HK-2 (cell line): ENCODE results near the gene DRGX.

Experiments used
- DNase-seq: peaks from one replicate; pipeline ENCODE4 v3.0.0-alpha.2; 2018; ENCODE audit not compliant: unreplicated experiment

The DRGX gene

DNA sequence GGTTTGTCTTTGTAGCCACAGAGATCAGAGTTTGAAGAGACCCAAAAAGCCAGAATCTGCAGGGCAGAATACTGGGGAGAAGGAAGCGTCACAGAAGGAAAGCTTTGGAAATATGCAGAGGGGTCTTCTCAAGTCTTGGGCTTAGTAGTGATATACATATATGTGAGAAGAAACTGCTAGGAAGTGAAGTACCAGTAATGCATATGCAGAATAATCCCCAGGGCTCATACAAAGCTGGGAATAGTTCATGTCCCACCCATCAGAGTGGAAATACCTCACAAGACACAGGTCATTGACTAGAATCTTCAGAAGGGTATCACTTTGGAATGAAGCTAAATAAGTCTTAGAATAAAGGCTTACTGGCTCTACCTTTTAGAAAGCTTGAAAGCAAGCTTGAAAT, 57.3 kb downstream of the DRGX start:
- DNase-seq = no peak

DNA sequence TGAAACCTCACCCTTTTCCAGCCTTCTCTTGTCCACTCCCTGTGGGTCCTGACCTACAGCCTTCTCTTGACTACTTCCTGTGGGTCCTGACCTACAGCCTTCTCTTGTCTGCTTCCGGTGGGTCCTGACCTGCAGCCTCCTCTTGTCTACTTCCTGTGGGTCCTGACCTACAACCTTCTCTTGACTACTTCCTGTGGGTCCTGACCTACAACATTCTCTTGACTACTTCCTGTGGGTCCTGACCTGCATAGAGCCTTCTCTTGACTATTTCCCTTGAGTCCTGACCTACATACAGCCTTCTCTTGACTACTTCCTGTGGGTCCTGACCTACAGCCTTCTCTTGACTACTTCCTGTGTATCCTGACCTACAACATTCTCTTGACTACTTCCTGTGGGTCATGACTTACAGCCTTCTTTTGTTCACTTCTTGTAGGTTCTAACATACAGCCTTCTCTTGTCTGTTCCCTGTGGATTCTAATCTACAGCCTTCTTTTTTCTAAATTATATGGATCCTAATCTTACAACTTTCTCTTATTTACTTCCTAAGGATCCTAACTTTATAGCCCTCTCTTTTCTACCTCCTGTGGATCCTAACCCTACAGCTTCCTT, 60.4 kb downstream of the DRGX start:
- DNase-seq = no peak

DNA sequence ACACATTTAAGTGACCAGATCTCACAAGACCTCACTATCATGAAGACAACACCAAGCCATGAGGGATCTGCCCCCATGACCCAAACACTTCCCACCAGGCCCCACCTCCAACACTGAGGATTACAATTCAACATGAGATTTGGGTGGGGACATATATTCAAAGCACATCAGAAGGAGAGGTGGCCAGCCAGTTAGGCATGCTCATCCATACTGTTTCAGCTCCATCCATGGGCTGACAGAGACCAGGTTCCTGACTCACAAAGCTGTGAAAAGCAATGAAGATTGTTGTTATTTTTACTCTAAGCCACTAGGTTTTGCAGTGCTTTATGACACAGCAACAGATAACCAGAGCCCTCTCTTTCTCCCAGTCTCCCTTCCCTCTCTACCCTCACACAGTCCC, 60.9 kb downstream of the DRGX start:
- DNase-seq = no peak

DNA sequence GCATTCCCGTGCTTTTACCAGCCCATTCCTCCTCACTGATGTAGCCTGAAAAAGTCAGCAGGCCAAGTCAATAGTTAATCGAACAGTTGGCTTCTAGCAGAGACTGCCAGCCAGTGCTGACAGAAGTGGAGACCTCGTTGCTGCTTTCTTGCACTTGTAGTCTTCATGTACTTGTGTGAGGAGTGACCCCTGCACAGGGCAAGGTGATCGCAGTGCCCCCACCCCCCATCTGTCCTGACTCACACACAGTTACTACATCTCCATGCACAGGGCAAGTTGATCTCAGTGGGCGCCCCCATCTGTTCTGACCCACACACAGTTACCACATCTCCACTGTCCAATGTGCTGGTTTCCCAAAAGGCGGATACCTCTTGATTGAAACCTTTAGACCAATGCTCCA, 62.7 kb downstream of the DRGX start:
- DNase-seq = no peak

DNA sequence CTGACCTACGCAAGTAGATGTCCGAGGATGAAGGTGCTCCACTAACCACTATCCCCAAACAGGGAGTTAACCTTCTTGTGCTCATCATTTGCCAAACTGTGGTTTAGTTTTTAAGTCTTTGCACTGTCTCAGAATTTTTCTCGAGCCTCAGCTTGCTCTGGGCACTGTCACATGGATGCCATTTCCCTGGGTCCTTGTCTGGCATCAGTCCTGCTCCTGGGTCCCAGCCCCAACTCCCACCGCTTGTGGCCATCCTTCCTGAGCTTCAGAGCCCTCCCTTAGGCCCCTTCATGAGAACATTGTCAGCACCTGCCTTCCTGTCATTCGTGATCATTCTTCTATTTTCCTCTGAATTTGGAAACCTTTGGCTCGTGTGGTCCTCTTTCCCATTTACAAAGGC, 63.1 kb downstream of the DRGX start:
- no peak for DNase-seq

DNA sequence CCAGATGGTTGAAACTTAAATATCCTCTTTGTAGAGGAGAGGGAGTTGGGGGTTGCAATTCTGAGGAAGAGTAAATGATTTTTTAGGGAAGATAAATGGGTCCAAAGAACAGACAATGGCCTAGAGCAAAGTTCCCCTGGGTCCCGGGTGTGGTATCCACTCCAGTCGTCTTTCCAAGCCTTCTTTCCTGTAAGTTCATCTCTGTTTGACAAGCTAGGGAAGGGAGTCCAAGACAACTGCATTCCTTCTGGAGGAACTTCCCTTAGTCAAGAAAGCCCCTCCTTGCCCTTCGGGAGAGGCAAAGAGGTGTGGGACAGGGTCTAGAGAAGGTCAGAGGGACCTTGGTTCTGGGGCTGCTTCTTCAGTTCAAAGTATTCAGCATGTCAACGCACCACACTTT, 63.6 kb downstream of the DRGX start:
- DNase-seq = no peak

DNA sequence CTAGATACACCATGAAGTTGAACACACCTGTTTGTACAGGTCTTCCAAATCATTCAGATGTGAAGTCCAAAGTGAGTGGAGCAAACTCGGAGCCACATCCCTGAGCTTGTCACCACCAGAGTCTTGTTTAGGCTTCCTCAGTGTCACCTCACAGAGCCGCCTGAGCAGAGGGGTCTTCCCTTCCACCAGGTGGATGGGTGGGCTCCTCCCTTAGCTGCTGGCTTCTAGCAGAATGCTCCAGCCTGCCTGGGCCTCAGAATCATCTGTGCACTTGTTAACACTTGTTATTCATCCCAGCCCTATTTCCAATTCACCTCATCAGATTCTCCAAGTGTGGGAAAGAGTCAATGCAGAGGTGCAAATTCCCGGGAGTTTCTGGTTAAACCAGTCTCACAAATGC, 64.5 kb downstream of the DRGX start:
- no peak for DNase-seq

DNA sequence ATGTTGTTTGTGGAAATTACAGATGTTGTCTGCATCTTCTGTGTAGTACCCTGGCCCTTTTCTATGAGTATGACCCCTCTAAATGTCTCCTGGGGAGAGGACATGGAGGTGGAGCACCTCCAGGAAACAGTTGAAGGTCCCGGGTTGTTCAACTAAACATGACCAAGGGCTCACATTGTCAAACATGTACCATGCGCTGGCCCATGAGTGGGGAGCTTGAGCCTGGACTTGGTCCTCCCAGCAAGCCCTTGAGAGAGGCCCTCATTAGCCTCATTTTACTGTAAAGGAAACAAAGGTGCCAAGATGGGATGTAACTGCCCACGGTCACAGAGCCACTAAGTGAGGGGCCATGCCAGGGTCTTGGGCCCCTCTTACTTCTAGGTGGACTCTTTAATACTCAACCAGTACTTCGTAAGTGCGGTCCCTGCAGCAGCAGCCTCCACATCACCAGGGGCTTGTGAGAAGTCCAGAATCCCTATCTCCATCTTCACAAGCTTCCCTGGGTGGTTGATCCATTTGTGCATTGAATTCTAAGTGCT, 65.7 kb downstream of the DRGX start:
- DNase-seq = no peak

DNA sequence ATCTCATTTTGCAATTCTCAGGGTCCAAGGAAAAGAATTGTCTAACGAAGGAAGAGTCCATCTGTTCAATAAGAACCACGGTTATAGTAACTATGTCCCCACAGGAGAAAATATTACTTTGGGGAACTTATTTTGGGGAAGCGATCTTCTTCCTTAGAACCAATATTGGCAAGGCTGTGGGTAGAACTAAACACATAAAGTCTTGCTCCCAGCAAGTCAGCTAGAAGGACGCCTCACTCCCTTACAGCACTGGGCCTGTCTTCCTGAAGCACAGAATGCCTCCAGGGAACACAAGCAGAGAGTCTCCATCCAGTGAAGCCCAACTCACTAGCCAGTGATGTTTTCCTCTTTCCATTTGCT, 66.8 kb downstream of the DRGX start:
- no peak for DNase-seq

DNA sequence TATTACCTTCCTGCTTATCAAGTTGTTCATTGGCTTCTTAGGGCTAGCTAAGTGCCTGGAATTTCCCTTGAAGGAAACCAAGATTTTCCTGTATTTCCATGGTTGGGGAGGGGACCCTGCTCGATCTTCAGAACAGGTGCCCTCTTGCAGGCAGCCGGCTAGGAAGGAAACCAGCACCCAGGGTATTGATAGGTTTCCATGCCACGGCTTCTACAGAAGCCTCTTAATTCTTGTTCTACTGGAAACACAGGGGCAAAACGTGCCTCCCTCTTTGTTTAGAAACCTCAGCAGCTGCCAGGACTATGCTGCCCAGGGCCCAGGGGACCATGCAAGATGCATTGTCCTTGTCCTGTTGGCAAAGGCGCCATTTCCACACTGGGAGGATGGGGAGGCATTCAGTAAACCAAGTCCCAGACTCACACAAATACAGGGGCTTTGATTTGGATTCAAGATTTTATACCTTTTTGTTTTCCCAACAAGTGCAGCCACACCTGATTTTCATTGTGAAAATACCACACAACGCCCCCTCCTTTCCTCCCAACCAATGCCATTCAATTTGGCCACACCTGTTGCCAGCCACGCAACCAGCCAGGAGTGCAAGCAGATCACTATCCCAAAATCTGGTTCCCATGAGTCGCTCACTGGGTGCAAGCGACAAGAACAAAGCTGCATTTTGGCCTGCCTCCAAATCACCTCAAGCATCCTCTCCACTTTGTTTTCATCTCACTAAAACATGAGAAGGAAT, 67.3 kb downstream of the DRGX start:
- DNase-seq = no peak

DNA sequence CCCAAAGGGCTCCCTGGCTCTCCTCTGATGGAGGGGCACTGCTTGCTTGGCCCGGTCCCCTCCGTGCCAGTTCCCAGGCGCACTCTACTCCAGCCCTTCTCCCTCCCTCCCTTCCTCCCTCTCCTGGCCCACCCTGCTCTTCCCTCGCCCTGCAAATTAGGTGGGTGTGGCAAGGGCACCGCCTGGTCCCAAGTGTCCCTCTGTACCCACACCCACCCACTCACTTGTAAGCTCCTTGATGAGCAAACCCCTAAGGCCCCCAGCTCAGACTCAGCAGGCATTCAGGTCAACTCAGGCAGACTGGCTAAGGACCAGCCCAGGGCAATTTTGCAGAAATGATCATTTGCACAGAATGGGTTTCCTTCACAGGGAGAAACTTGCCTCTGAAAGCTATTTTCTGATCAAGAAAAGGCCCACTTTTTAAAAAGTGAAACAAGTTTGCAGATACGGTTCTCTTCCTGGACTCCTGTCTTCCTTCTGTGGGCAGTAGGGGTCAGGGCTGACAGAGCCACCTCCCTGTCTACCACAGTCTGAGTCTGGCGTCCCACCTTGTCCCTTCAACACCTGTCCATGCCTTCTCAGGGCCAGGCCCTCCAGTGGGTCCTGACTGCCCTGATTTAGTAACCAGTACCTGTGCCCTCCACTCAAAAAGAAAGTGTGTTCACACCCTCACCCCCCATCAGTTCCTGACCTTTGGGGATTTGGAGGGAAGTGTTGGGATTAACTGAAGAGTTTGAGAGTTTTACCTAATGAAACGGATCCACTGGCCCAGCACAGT, 68.7 kb downstream of the DRGX start:
- no peak for DNase-seq

DNA sequence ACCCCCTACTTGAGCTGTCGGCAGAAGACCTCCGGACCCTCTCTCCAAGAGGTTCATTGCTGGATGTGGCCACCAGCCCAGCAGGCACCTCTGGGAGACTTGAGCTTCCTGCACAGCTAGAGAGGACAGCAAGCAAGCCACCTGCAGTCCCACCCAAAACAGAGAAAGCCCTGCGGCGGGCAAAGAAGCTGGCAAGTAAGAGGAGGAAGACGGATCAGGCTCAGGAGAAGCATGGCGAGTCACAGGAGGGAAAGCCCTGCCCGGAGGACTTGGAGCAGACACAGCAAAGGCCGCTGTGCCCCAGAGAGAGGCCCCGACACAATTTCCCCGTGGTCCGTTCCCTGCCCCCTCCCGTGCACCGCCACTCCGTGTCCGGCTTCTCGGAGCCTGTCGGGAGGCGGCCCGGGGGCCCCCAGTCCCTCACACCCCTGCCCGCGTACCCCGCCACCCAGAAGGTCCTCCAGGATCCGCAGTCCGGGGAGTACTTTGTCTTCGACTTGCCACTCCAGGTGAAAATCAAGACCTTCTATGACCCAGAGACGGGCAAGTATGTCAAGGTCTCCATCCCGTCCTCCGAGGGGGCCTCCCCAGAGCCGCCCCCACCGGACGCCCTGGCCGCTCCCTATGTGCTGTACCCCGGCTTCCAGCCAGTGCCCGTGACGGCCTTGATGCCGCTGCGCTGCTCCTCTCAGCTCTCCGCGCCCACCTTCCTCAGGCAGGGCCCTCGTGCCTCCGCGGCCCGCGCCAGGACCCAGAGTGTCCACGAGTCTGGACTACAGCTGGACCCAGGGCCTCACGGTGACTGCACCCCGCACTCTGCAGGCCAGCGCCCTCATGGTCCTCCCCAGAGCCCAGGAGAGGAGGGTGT, 69.7 kb downstream of the DRGX start:
- no peak for DNase-seq

DNA sequence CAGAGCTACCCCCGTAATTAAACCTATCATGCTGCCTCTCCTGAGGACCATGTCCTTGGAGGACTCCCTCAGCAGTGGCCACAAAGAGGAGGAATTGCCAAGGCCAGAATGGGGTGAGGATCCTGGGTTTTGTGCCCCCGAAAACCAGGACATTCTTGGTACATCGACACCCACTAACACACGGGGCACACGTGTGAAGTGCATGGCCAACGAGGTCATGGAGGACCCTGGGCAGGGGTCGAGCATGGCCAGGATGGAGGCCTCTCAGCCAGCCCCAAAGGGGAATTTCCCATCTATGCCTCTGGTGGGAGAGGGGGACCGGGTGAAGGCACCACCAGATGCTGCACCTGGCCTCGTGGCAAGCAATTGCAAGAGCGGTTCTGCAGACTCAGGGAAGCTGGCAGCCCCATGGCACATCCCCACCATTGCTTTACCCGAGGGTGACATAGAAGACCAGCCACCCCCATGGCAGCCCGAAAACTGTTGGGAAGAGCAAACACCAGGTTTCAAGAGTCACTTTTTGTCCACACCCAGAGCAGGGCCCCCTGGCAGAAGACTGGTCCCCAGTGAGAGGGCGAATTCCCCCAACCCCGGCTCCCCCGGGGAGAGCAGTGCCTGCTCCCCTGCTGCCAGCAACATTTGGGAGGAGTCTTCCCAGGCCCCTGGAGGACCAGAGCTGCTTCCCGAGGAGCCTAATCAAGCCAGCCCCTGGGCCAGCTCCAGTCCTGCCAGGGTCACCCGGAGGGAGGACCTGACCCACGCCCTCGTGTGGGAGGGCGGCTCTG, 70.6 kb downstream of the DRGX start:
- no peak for DNase-seq

DNA sequence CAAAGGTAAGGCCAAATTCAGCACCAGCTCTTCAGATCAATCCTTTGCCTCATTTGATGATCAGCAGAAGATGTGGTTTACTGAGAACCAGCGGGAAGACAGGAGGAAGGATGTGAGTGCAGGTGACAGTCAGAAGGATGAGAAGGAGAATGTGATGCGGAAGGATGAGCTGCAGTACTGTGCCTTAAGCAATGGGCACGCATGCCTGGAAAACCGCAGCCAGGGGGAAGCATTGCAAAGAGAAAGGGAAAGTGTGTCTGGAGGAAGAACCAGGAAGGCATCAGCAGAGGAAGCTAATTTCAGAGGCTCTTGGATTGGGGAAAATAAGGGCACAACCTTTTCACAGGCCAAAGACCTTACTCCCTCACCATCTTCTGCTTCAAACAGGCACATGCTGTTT, 71.2 kb downstream of the DRGX start:
- DNase-seq = no peak

DNA sequence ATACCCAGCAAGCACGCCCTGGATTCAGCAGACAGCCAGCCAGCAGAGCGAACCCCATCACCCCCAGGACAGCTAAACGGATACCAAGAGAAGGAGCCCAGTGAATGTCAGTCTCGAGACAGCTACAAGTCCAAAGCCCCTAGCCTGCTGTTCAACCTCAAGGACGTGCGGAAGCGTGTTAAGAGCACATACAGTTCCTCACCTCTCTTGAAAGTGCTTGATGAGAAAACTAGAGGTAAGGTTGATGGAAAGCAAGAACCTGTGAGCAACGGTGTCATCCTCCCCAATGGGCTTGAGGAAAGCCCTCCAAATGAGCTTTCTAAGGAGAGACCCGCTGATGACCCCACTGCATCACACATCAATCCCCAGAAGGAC, 72.0 kb downstream of the DRGX start:
- DNase-seq = no peak

DNA sequence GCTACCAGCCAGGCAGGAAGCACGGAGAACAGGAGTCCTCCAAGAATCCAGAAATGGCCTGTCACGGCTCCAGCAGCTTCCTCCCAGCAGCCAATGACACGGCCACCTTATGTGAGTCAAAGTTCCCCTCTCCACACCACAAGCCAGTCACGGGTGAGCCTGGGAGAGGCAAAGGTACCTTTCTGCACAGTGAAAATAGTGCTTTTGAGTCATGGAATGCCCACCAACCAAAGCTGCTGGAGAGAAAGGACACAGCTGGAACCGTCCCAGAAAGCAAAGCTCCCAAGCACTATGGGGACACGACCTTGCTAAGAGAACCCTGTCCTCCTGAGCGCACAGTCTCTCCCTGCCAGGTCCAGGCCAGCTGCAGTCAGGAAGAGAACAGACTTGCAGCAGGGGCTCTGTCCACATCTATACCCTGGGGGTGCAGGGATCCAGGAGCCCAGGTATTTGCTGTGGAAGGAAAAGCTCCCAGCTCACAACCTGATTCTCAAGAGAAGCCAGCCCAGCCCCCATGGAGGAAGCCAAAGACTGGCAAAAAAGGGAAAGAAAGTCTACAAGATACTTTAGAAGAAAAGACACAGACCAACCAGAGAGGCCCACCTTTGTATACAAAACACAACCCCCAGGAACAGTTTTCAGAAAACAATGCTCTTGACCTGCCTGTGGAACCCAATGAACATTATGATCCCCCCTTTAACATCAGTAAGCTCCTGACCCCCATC, 72.6 kb downstream of the DRGX start:
- no peak for DNase-seq

DNA sequence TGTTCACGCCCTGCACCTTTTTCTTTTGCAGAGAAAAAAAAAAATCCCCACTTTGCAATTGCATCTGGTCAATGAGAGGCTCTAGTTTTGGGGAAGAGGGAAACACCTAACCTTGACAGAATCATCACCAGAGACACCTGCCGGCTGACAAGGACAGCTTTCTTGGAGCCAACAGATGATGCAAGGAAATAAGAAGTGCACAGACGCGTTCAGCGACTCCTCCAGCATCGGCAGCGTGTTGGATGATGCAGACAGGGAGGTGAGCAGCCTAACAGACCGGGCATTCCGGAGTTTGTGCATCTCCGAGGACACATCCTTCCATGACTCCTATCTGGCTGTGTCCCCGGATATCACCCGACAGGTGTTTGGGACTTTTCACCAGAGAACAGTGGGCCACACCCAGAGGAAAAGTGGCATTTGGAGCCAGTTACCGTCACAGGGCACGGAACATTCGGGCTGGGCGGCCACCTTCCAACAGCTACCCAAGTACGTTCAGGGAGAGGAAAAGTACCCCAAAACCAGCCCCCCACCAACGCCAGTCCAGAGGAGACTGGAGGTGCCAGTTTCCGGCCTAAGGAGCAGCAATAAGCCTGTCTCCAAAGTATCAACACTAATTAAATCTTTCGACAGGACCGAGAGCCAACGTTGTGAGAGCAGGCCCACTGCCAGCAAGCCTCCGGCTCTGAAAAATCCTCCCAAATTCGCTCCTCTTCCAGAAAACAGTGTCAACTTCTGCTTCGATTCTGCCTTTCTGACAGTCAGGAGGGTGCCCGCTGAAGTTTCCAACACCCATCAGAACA, 73.3 kb downstream of the DRGX start:
- DNase-seq = no peak

DNA sequence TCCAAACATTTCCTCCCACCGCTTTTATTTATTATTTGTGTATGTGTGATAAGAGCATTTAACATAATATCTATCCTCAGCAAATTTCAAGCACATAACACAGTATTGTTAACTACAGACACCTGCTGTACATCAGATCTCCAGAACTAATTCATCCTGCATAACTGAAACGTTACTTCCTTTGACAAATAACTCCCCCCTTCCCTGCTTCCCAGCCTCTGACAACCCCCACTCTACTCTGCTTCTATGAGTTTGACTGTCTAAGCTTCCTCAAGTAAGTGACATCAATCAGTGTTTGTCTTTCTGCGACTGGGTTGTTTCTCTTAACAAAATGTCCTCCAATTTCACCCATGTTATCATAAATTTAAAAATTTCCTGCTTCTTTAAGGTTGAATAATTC, 74.9 kb downstream of the DRGX start:
- no peak for DNase-seq

DNA sequence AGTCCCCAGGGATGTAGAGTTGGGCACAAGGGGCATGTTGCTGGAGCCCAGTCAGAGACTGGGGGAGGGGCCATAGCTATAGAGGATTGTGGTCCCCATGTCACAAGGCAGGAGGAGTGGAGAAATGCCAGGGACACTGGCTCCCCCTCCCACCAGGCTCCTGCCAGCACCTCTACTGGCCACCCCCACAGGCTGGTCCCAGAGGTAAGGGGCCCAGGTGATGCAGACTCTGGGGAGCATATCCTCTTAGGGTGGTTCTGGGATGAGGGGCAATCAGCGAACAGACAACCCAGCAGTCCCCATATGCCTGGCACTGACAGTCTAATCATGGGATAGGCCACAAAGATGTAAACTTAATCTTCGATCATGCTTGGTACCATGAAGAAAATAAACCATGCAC, 75.7 kb downstream of the DRGX start:
- DNase-seq = no peak

DNA sequence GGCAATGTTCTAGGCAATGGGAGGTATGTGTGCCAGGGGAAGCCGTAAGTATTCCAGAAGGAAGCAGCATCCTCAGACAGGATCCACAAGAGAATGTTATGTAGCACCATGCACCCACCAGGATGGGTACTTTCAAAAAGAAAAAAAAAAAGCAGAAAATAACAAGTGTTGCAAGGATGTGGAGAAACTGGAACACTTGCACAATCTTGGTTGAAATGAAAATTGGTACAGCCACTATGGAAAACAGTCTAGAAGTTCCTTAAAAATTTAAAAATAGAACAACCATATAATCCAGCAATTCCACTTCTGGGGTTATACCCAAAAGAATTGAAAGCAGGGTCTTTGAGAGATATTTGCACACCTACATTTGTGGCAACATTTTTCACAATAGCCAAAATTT, 76.7 kb downstream of the DRGX start:
- DNase-seq = no peak
